Measurements from ENCODE around the gene ARSB. TPM values are rescaled to one million over a fixed set of nuclear protein-coding genes. Genes with fewer than 3 reads are reported as not detected.

Gene ARSB
- total RNA-seq, 1 donor from 2014 or later, result 14.3 TPM

- Histone ChIP-seq H3K9me3 (replicated peaks) (no peaks in the 10 kb centered on the region), H3K4me1 (peaks cover 28% of the 10 kb centered on the region), H3K27ac (replicated peaks) (no peak overlapping the region), H3K36me3 (no peaks in the 10 kb centered on the region), H3K27me3 (ENCODE audit: low read depth) (no peaks in the 10 kb centered on the region), H3K4me3 (no peak overlapping the region)
- DNase-seq, result no peak
- intact Hi-C loops (cut with micrococcal nuclease), result no loop called here
- TF ChIP-seq, protein P1, sequence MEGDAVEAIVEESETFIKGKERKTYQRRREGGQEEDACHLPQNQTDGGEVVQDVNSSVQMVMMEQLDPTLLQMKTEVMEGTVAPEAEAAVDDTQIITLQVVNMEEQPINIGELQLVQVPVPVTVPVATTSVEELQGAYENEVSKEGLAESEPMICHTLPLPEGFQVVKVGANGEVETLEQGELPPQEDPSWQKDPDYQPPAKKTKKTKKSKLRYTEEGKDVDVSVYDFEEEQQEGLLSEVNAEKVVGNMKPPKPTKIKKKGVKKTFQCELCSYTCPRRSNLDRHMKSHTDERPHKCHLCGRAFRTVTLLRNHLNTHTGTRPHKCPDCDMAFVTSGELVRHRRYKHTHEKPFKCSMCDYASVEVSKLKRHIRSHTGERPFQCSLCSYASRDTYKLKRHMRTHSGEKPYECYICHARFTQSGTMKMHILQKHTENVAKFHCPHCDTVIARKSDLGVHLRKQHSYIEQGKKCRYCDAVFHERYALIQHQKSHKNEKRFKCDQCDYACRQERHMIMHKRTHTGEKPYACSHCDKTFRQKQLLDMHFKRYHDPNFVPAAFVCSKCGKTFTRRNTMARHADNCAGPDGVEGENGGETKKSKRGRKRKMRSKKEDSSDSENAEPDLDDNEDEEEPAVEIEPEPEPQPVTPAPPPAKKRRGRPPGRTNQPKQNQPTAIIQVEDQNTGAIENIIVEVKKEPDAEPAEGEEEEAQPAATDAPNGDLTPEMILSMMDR (IDR thresholded peaks at IDR 0.05; ENCODE audit: borderline replicate concordance), result no peak
Measured at GRCh38 chr5:78971998-78972397, 13.1 kb downstream of the ARSB start.

- no peaks in the 10 kb centered on the region for H3K27me3 ChIP-seq (ENCODE audit: low read depth)
- DNase-seq, result no peak
- intact Hi-C loops (cut with micrococcal nuclease), result loop anchor here (10.0 kb wide), 1 partner anchor 504 kb away; no protein-coding TSS in a partner anchor
- TF ChIP-seq, protein P1 (IDR thresholded peaks at IDR 0.05; ENCODE audit: borderline replicate concordance), result no peak
- H3K4me1 ChIP-seq, result peaks cover 19% of the 10 kb centered on the region
- no peaks in the 10 kb centered on the region for H3K9me3 ChIP-seq (replicated peaks)
- no peak overlapping the region for H3K27ac ChIP-seq (replicated peaks)
- H3K4me3 ChIP-seq, result no peak overlapping the region
- H3K36me3 ChIP-seq, result no peaks in the 10 kb centered on the region
Measured at GRCh38 chr5:78968781-78969180, 16.3 kb downstream of the ARSB start.

GRCh38 chr5:78964889-78965288 is 20.2 kb downstream of the ARSB start:
- no peaks in the 10 kb centered on the region for H3K4me1 ChIP-seq
- no peaks in the 10 kb centered on the region for H3K27me3 ChIP-seq (ENCODE audit: low read depth)
- no peak for DNase-seq
- no peak overlapping the region for H3K4me3 ChIP-seq
- TF ChIP-seq, protein P1 (IDR thresholded peaks at IDR 0.05; ENCODE audit: borderline replicate concordance), result peak; percentile 69
- peaks cover 8% of the 10 kb centered on the region for H3K36me3 ChIP-seq
- intact Hi-C loops (cut with micrococcal nuclease), result loop anchor here (10.0 kb wide), 1 partner anchor 500 kb away; no protein-coding TSS in a partner anchor
- H3K9me3 ChIP-seq (replicated peaks), result no peaks in the 10 kb centered on the region
- no peak overlapping the region for H3K27ac ChIP-seq (replicated peaks)

DNA sequence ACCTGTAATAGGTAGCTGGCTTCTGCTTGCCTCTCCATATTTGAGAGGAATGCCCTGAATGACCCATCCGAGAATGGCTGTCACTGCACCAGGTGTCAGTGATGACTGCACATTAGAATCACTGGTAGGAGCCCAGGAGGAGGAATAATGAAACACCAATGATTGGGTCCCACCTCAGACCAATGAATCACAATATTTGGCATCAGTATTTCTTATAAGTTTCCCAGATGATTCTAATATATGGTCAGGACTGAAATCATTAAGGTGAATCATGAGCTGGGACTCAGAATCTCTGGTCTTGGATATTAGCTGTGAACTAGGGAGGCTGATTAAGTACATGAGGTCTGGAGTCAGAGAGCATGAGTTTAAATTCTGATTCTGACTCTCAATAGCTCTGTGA is 23.4 kb downstream of the ARSB start:
- intact Hi-C loops (cut with micrococcal nuclease), result loop anchor here (10.0 kb wide), 1 partner anchor 497 kb away; no protein-coding TSS in a partner anchor
- Histone ChIP-seq H3K4me1 (no peaks in the 10 kb centered on the region), H3K4me3 (no peak overlapping the region), H3K9me3 (replicated peaks) (no peaks in the 10 kb centered on the region), H3K27me3 (ENCODE audit: low read depth) (no peaks in the 10 kb centered on the region), H3K36me3 (peaks cover 8% of the 10 kb centered on the region), H3K27ac (replicated peaks) (no peak overlapping the region)
- DNase-seq, result no peak
- TF ChIP-seq, protein P1 (IDR thresholded peaks at IDR 0.05; ENCODE audit: borderline replicate concordance), result no peak

DNA sequence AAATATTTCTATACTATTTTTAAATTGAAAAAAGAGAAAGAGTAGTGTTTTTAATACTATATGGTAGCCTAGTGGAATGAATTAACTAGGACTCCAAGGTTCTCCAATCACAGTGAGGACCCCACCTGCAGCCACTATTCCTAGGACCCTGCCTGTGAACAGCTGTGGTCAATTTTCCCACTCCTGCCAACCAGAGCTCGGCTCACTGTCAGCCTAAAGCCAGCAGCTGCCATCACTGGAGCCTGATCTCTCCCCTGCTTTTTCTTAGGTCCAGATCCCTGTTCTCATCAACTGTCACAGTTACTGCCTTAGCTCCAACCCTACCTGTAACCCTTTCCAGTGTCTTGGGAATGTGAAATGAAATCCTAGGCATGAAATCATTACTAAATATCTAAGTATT is 25.3 kb downstream of the ARSB start:
- Histone ChIP-seq H3K9me3 (replicated peaks) (no peaks in the 10 kb centered on the region), H3K27ac (replicated peaks) (no peak overlapping the region), H3K27me3 (ENCODE audit: low read depth) (no peaks in the 10 kb centered on the region), H3K4me1 (no peaks in the 10 kb centered on the region), H3K4me3 (no peak overlapping the region), H3K36me3 (peaks cover 8% of the 10 kb centered on the region)
- no peak for DNase-seq
- TF ChIP-seq, protein P1 (IDR thresholded peaks at IDR 0.05; ENCODE audit: borderline replicate concordance), result no peak
- intact Hi-C loops (cut with micrococcal nuclease), result loop anchor here (10.0 kb wide), 1 partner anchor 495 kb away; no protein-coding TSS in a partner anchor

Measured in left ventricle myocardium inferior (tissue), 1 donor.